ENCODE results near the gene PRUNE1.

- TF ChIP-seq CTCF (IDR thresholded peaks at IDR 0.05; ENCODE audit: poor library complexity): no peak
- TF ChIP-seq EZH2 (IDR thresholded peaks at IDR 0.05; ENCODE audit: borderline replicate concordance): no peak
Measured at GRCh38 chr1:151035167-151035566, 26.9 kb downstream of the PRUNE1 start.
